IPS DF 4.7 (cell line): ENCODE measurements around the gene SVEP1.

Experiments
- DNase-seq: peaks from one replicate; pipeline ENCODE4 v3.0.0-alpha.2; 2013; ENCODE audit warnings: low spot score; ENCODE audit errors: extremely low read depth

The SVEP1 gene

GRCh38 chr9:110323818-110324217, 255.7 kb downstream of the SVEP1 start:
- no peak for DNase-seq

GRCh38 chr9:110320651-110321445, 258.7 kb downstream of the SVEP1 start:
- no peak for DNase-seq

- no peak for DNase-seq
These were observed 259.6 kb downstream of the SVEP1 start for GRCh38 chr9:110319781-110320492.

GRCh38 chr9:110317911-110318310, 261.6 kb downstream of the SVEP1 start:
- DNase-seq = no peak

GRCh38 chr9:110316261-110317075, 263.1 kb downstream of the SVEP1 start:
- DNase-seq = no peak
